HL-60 (cell line): ENCODE data around the gene CFAP20DC.

Source experiments
- CTCF ChIP-seq: IDR thresholded peaks from one replicate; pipeline ENCODE4 v1.5.1; 2011; ENCODE audit warnings: low read length, control low read depth, inconsistent platforms; ENCODE audit not compliant: insufficient read depth
- GABPA ChIP-seq: IDR thresholded peaks from 2 replicates; pipeline ENCODE4 v1.6.1; 2012; ENCODE audit warnings: low read depth
- POLR2AphosphoS5 ChIP-seq: IDR thresholded peaks from 2 replicates; pipeline ENCODE4 v1.6.1; 2012; ENCODE audit warnings: low read depth
- REST ChIP-seq: IDR thresholded peaks from 2 replicates; pipeline ENCODE4 v1.6.1; 2012; ENCODE audit warnings: low read depth; ENCODE audit not compliant: insufficient replicate concordance
- SPI1 ChIP-seq: IDR thresholded peaks from 2 replicates; pipeline ENCODE4 v1.6.1; 2012; ENCODE audit warnings: low read depth, mild to moderate bottlenecking, borderline replicate concordance

- no peak for TF ChIP-seq CTCF
- TF ChIP-seq POLR2AphosphoS5 = no peak
- TF ChIP-seq REST = no peak
- no peak for TF ChIP-seq GABPA
- no peak for TF ChIP-seq SPI1
Observed at GRCh38 chr3:58713715-58714401, 336.0 kb downstream of the CFAP20DC start.
